Measurements from ENCODE around the gene FXR1.

Gene FXR1

GRCh38 chr3:181030948-181031347, 118.5 kb downstream of the FXR1 start:
- H3K9me2 ChIP-seq (replicated peaks; ENCODE audit: control insufficient read depth, low read length): no peaks in the 10 kb centered on the region
- H3K9me3 ChIP-seq (ENCODE audit: control insufficient read depth, insufficient read depth, low read length): no peaks in the 10 kb centered on the region
- H3K27me3 ChIP-seq (ENCODE audit: control insufficient read depth, low read length): no peaks in the 10 kb centered on the region
- no peaks in the 10 kb centered on the region for H3K4me1 ChIP-seq (ENCODE audit: control insufficient read depth, low read length)
- no peak overlapping the region for H3K4me2 ChIP-seq (ENCODE audit: low read length)
- H3K4me3 ChIP-seq (ENCODE audit: low read length): no peak overlapping the region
- TF ChIP-seq EZH2phosphoT487 (IDR thresholded peaks at IDR 0.05; ENCODE audit: borderline replicate concordance, low read length): no peak
- no peak for TF ChIP-seq CTCF (IDR thresholded peaks at IDR 0.05; ENCODE audit: low read depth, low read length, poor library complexity, severe bottlenecking)
- no peak overlapping the region for H3K27ac ChIP-seq (ENCODE audit: low read depth, low read length)
- H3K79me2 ChIP-seq (ENCODE audit: control insufficient read depth, low read length): no peaks in the 10 kb centered on the region
- H3K36me3 ChIP-seq (ENCODE audit: control insufficient read depth, low read length): no peaks in the 10 kb centered on the region
- H4K20me1 ChIP-seq (ENCODE audit: control insufficient read depth, insufficient read depth, low read depth, low read length): no peaks in the 10 kb centered on the region
- H3F3A ChIP-seq (ENCODE audit: control insufficient read depth, insufficient read depth): no peaks in the 10 kb centered on the region

All from DOHH2 (cell line).